KMS-11 (cell line): Measurements from ENCODE around the gene NID2.
A peak's percentile ranks its signal among the peaks of the same experiment; 100 is the strongest.

Experiments used
- H2AFZ ChIP-seq: fragments of 200-600 bp; sonication (generic); 2 replicates; pipeline ENCODE4 v1.6.1; 2016; ENCODE audit warnings: antibody characterized with exemption, mixed run types, low read depth
- H3K27ac ChIP-seq: fragments of 200-600 bp; sonication (generic); 2 replicates; pipeline ENCODE4 v1.6.1; 2016; ENCODE audit warnings: mild to moderate bottlenecking, mixed run types
- H3K27me3 ChIP-seq: fragments of 200-600 bp; sonication (generic); 2 replicates; pipeline ENCODE4 v1.6.1; 2017; ENCODE audit warnings: mild to moderate bottlenecking, low read depth, mixed run types, moderate library complexity; ENCODE audit not compliant: insufficient read depth
- H3K36me3 ChIP-seq: fragments of 200-600 bp; sonication (generic); 2 replicates; pipeline ENCODE4 v1.6.1; 2017; ENCODE audit warnings: mild to moderate bottlenecking, mixed run types; ENCODE audit not compliant: insufficient read depth
- H3K4me1 ChIP-seq: fragments of 200-600 bp; sonication (generic); 2 replicates; pipeline ENCODE4 v1.6.1; 2016; ENCODE audit warnings: mild to moderate bottlenecking, low read depth, mixed run types; ENCODE audit not compliant: poor library complexity, severe bottlenecking
- H3K4me2 ChIP-seq: fragments of 200-600 bp; sonication (generic); 2 replicates; pipeline ENCODE4 v1.7.0; 2016; ENCODE audit warnings: mild to moderate bottlenecking, mixed run types
- H3K4me3 ChIP-seq: fragments of 200-600 bp; sonication (generic); IDR thresholded peaks from 2 replicates; pipeline ENCODE4 v1.6.1; 2017; ENCODE audit warnings: low read depth, low read length, mixed read lengths; ENCODE audit not compliant: insufficient read depth
- H3K79me2 ChIP-seq: fragments of 200-600 bp; sonication (generic); 2 replicates; pipeline ENCODE4 v1.6.1; 2016; ENCODE audit warnings: low read depth, mixed run types; ENCODE audit not compliant: insufficient read depth
- H3K9ac ChIP-seq: fragments of 200-600 bp; sonication (generic); 2 replicates; pipeline ENCODE4 v1.6.1; 2016; ENCODE audit warnings: mild to moderate bottlenecking, mixed run types
- H4K20me1 ChIP-seq: fragments of 200-600 bp; sonication (generic); 2 replicates; pipeline ENCODE4 v1.6.1; 2016; ENCODE audit warnings: mild to moderate bottlenecking, mixed run types; ENCODE audit not compliant: insufficient read depth
- TF ChIP-seq, protein P1 (sequence below): fragments of 200-600 bp; sonication (generic); conservative IDR thresholded peaks from 2 replicates; pipeline ENCODE4 v1.6.1; 2017; ENCODE audit warnings: low read depth, mild to moderate bottlenecking, antibody characterized with exemption, low read length, moderate library complexity, mixed read lengths

Gene NID2

DNA sequence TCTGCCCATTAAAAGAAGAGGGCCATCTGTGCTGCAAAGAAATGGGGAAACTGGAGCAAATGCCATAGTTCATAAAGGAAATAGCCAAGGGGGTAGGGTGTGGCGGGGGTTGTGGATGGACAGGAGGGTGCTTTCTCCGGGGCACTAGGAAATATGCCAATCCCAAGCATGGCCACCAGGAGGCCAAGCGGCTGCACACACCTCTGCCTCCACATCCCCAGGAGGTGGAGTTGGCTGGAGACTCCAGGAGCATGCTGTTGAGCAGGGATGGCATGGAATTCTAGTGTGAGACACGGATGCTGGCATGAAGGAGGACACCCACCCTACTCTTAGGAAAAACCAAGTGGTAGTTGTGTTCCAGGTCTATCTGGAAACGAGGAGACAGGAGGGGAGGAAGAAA, 25.2 kb downstream of the NID2 start:
- Histone ChIP-seq H3K4me1 (no peaks in the 10 kb centered on the region), H3K9ac (no peak overlapping the region), H2AFZ (no peak overlapping the region), H3K27ac (no peak overlapping the region), H3K4me2 (no peak overlapping the region), H3K36me3 (no peaks in the 10 kb centered on the region), H3K4me3 (no peak overlapping the region), H3K27me3 (no peaks in the 10 kb centered on the region), H4K20me1 (no peaks in the 10 kb centered on the region), H3K79me2 (no peaks in the 10 kb centered on the region)
- TF ChIP-seq, protein P1, sequence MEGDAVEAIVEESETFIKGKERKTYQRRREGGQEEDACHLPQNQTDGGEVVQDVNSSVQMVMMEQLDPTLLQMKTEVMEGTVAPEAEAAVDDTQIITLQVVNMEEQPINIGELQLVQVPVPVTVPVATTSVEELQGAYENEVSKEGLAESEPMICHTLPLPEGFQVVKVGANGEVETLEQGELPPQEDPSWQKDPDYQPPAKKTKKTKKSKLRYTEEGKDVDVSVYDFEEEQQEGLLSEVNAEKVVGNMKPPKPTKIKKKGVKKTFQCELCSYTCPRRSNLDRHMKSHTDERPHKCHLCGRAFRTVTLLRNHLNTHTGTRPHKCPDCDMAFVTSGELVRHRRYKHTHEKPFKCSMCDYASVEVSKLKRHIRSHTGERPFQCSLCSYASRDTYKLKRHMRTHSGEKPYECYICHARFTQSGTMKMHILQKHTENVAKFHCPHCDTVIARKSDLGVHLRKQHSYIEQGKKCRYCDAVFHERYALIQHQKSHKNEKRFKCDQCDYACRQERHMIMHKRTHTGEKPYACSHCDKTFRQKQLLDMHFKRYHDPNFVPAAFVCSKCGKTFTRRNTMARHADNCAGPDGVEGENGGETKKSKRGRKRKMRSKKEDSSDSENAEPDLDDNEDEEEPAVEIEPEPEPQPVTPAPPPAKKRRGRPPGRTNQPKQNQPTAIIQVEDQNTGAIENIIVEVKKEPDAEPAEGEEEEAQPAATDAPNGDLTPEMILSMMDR, result peak; percentile 54

DNA sequence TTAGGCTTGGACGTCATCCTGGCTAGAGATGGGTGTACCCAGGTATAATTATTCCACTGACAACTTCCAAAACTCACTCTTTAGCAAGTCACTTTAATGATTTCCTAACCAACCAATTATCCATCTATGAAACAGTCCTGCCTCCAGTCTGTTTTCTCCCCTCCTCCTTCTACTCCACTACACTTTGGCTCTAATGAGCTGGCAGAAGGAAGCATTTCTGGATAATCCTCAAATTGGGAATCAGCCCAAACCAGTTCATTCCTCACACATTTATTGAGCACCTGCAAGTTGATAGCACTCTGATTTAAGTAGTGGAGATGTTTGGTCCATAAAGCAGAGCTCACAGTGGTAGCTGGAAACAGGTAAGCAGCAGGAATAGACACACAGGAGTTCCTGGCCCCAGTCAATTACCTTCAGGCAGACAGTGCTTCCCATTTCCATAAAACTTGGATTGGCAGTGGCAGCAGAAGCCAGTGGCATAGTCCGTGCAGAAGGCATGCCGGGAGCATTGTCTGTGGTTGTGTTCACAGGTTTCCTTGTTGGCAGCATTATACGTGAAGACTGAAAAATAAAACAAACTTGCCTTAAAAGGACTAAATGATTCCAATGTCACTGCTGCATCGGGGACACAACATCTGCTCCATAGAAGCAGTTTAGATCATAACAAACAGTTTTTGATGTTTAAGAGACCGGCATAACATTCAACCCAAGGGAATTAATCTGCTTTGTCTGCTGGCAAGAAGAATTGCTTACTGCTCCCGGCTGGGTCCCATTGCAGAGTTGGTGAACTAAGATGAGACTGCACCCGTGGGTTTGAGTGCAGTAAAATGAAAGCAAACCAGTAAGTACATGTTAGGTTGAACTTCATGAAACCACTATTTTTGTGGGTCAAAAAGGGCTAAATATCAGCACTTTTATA, 26.2 kb downstream of the NID2 start:
- Histone ChIP-seq H4K20me1 (no peaks in the 10 kb centered on the region), H3K27ac (no peak overlapping the region), H3K4me1 (no peaks in the 10 kb centered on the region), H3K36me3 (no peaks in the 10 kb centered on the region), H3K4me2 (no peak overlapping the region), H2AFZ (no peak overlapping the region), H3K4me3 (no peak overlapping the region), H3K79me2 (no peaks in the 10 kb centered on the region), H3K27me3 (no peaks in the 10 kb centered on the region), H3K9ac (no peak overlapping the region)
- TF ChIP-seq, protein P1, result no peak

DNA sequence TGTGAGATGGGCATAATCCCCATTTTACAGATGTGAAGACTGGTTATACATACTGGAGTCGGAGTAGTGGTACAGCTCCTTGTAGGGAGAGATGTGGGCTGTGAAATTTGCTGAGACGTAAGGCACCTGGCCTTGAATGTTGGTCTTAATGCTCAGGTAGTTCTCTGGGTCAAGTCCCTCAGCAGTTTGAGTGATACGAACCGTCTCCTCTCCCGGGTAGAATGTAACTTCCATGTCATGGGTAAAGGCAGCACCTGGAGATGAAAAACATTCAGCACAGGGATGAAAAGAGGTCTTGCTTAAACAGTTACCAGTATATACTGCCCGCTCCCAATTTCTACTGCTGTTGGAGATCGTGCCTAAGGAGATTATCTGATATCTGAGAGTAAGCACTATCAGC, 28.3 kb downstream of the NID2 start:
- TF ChIP-seq, protein P1, result no peak
- Histone ChIP-seq H3K27me3 (no peaks in the 10 kb centered on the region), H3K4me1 (no peaks in the 10 kb centered on the region), H3K27ac (no peak overlapping the region), H3K4me3 (no peak overlapping the region), H4K20me1 (no peaks in the 10 kb centered on the region), H3K9ac (no peak overlapping the region), H3K4me2 (no peak overlapping the region), H3K79me2 (no peaks in the 10 kb centered on the region), H3K36me3 (no peaks in the 10 kb centered on the region), H2AFZ (no peak overlapping the region)

DNA sequence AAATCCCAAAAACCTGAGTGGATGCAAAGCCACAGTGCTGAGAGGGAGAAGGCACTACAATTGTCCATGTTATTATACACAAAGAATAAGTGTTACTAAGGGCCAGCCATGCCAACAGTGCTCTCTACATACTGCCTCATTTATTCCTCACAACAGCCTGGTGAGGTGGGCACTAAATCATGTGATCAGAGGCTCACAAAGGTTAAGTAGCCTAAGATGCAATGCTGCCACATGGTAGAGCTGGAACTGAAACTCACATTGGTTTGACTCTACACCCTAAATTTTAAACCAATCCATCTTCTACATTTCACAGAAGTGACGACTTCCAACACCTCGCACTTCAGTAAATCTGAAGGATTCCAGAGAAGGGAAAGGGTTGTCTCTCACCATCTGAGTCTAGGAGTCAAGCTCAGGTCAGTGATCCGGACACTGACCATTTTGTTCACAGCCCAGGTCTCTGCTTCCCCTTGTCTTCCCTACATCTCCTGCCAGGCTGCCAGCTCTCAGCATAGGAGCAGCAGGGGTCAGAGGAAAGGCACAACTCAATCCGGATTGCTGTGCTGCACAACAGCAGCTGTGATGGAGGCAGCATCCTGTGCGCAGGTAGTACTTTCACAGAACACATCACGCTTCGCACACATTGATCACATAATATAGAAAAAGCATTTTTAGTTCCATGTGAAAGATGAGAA, 29.6 kb downstream of the NID2 start:
- no peak overlapping the region for H3K27ac ChIP-seq

More for the DNA sequence above, 29.6 kb downstream of the NID2 start:
- no peak overlapping the region for H2AFZ ChIP-seq
- no peaks in the 10 kb centered on the region for H3K4me1 ChIP-seq
- H3K4me2 ChIP-seq, result no peak overlapping the region
- no peaks in the 10 kb centered on the region for H4K20me1 ChIP-seq
- H3K79me2 ChIP-seq, result no peaks in the 10 kb centered on the region
- H3K27me3 ChIP-seq, result no peaks in the 10 kb centered on the region
- no peaks in the 10 kb centered on the region for H3K36me3 ChIP-seq
- H3K4me3 ChIP-seq, result no peak overlapping the region
- TF ChIP-seq, protein P1, result no peak
- no peak overlapping the region for H3K9ac ChIP-seq
